ENCODE results near the gene GATD1.
A peak's percentile ranks its signal among the peaks of the same experiment; 100 is the strongest.

Gene GATD1

DNA sequence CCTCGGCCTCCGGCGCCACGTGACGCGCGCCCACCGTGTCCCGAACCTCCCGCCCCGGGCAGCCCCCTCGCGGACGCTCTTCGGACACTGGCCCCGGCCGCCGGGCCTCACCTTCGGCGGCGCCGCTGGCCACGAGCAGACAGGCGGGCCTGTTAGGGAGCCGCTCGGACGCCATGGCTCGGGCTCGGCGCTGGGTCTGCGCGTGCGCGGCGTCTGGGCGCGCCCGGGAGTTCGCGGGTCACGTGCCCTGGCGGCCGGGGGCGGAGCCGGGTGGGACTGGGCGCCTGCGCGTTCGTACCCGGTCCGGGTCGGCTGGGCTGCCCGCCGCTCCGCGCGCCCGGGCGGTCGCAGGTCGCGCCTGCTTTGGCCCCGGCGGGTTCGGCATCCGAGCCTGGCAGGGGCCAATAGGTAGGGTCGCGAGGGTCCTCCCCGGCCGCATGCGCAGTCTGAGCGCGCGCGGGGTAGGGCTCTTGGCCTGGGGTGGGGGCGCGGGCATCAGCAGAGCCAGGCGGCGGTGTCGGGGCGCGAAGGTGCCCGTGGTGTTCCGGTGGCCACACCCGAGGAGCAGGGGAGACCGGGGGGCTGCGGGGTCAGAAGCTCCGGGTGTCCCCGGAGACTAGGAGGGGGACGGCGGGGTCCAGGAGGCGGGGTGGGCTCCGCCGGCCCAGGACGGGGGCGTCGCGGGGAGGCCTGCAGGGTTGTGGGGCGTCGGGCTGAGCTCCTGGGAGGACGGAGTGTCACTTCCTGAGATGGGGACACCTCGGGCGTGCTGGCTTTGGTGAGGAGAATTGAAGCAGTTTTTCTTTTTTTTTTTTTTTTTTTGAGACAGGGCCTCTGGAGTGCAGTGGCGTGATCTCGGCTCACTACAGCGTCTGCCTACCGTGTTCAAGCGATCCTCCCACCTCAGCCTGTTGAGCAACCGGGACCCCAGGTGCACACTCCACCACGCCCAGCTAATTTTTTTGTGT lies at the start of gene GATD1:
GATD1 (minus strand) TSS at position 200 of the 968 bp plus-strand sequence; CDS start at position 175, 25 bp downstream.
- DNase-seq, result peak; percentile 49

DNA sequence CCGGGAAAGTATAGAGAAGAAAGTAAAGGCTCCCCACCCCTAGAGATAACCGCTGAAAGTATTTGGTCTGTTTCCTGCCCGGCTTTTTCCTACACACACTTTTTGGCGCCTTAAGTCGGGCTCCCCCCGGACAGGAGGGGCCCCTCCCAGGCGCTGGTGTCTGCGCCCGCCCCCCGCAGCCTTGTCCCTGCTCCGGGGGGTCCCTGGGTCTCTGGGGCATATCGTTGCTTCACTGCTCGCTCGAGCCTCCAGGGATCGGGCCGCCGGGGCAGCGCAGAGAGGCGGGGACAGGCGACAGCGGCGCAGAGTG lies 49.5 kb upstream of the GATD1 start:
- DNase-seq, result no peak

- no peak for DNase-seq
These were observed 48.9 kb upstream of the GATD1 start for GRCh38 chr11:826227-826621.

GRCh38 chr11:825366-826226 lies 48.3 kb upstream of the GATD1 start:
- no peak for DNase-seq

DNA sequence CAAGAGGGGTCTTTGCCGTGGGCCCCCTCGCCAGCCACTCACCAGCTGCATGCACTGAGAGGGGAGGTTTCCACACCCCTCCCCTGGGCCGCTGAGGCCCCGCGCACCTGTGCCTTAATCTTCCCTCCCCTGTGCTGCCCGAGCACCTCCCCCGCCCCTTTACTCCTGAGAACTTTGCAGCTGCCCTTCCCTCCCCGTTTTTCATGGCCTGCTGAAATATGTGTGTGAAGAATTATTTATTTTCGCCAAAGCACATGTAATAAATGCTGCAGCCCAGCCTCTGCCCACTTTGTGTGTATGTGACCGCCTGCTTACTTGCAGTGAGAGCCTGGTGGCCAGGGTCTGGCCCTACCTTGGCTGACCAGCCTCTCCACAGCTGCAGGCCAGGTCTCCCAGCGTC lies 47.7 kb upstream of the GATD1 start:
- DNase-seq, result no peak

GRCh38 chr11:824292-824880 lies 47.1 kb upstream of the GATD1 start:
- no peak for DNase-seq

DNA sequence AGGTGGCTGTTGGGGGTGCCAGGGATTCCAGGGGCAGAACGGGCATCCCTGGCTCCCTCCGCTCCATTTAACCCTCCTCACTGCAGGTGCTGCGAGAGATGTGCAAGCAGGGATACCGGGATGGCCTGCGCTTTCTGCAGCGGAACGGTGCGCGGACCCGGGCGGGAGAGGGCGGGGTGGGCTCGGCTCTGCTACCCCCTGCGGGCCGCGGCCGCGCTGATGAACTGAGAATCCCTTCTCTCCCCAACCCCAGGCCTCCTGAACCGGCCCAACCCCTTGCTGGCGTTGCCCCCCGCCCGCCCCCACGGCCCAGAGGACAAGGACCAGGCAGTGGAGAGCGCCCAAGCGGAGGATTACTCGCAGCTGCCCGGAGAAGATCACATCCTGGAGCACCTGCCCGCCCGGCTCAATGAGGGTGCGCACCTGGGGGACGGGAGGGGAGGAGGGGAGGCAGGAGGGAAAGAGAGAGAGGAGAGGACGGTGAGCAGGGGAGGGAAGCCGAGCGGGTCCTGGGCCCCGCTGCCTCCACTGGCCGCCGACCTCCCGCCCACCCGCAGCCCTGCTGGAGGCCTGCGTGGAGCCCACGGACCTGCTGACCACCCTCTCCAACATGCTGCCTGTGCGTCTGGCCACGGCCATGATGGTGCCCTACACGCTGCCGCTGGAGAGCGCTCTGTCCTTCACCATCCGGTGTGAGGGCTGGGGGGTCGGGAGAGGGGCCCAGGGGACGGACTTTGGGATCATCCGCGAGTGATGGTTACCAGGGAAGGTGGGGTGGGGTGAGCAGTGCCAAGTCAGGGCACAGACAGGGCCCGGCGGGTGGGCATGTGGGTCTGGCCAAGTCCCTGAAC lies 46.4 kb upstream of the GATD1 start:
- DNase-seq, result no peak

GRCh38 chr11:821512-822371 lies 44.5 kb upstream of the GATD1 start:
- no peak for DNase-seq

GRCh38 chr11:820655-821511 lies 43.6 kb upstream of the GATD1 start:
- DNase-seq, result peak; percentile 32

- DNase-seq, result peak; percentile 29
These were observed 42.8 kb upstream of the GATD1 start for GRCh38 chr11:819943-820649.

GRCh38 chr11:819129-819931 lies 42.0 kb upstream of the GATD1 start:
- peak; percentile 66 for DNase-seq

GRCh38 chr11:818396-819128 lies 41.3 kb upstream of the GATD1 start, which contains the start of gene PNPLA2:
TSS of gene PNPLA2 (plus strand) at chr11:818914. CDS start at chr11:819719, 805 bp downstream.
- no peak for DNase-seq

DNA sequence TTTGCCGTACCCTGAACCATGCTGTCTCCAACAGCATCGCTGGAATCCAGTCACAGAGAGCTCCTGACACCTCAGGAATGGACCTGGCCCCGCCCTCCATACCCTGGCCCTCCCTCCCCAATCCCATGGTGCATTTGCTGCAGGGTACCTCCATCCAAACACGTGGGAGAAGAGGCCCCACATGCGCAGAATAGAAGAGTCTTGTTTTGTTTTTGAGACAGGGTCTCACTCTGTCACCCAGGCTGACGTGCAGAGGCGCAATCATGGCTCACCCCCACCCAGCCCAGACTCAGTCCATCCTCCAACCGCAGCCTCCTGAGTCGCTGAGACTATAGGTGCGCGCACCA lies 39.1 kb upstream of the GATD1 start:
- DNase-seq, result no peak

- no peak for DNase-seq
These were observed 38.6 kb upstream of the GATD1 start for GRCh38 chr11:815675-816432.

- no peak for DNase-seq
These were observed 36.3 kb upstream of the GATD1 start for GRCh38 chr11:813456-814096.

GRCh38 chr11:813072-813455 lies 35.8 kb upstream of the GATD1 start:
- DNase-seq, result no peak

DNA sequence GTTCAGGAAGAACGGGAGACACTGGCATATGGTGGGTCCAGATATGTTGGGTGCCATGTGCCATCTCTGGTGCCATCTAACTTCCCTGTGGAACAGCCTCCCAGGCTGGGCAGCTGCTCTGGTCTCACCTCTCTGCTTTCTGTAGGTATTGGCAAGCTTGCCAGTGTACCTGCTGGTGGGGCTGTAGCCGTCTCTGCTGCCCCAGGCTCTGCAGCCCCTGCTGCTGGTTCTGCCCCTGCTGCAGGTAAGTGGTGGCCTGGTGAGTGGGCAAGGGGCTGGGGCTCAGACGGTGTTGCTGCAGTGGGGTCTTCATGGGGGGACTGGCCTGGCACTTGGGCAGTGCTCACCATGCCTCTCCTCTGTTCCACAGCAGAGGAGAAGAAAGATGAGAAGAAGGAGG lies 35.1 kb upstream of the GATD1 start:
- DNase-seq, result no peak

All from amniotic stem cell (primary cell).